HFFc6 (cell line): Measurements from ENCODE around the gene MKNK2. TPM values are rescaled to one million over a fixed set of nuclear protein-coding genes. Genes with fewer than 3 reads are reported as not detected.

ENCODE experiments used
- DNase-seq: peaks from one replicate; pipeline ENCODE4 v3.0.0-alpha.2; 2018
- H3K27ac Mint-ChIP-seq: 2 replicates; pipeline ENCODE4 v1.8.0; 2020; ENCODE audit warnings: mild to moderate bottlenecking, mixed read lengths
- H3K27me3 Mint-ChIP-seq: 2 replicates; pipeline ENCODE4 v1.8.0; 2021; ENCODE audit warnings: mild to moderate bottlenecking, moderate library complexity, mixed read lengths; ENCODE audit not compliant: insufficient read depth
- H3K36me3 Mint-ChIP-seq: 2 replicates; pipeline ENCODE4 v1.8.0; 2021; ENCODE audit warnings: low read depth, mixed read lengths
- H3K4me1 Mint-ChIP-seq: 2 replicates; pipeline ENCODE4 v1.8.0; 2020; ENCODE audit warnings: low read depth, mixed read lengths
- H3K4me3 Mint-ChIP-seq: 2 replicates; pipeline ENCODE4 v1.8.0; 2020; ENCODE audit warnings: mild to moderate bottlenecking, moderate library complexity, mixed read lengths
- H3K9me3 Mint-ChIP-seq: 2 replicates; pipeline ENCODE4 v1.8.0; 2020; ENCODE audit warnings: mild to moderate bottlenecking, mixed read lengths
- long read RNA-seq: library from polyadenylated mRNA; unstranded; transcript quantifications from one replicate; pipeline ENCODE4 v2.0.0, GENCODE V29; 2019
- total RNA-seq, 6 experiments: library from RNA; stranded (reverse); fragmentation: NEBNext Ultra II Directional; extraction: Animal tissue kit (Norgen Biotek cat#: 25700); gene quantifications; 2 replicates in 1 of 6; 3 replicates in 5 of 6; pipeline ENCODE4 v1.2.3, GENCODE V29; 2021
- TF ChIP-seq, protein P1 (sequence below): fragments of 200-600 bp; sonication (generic); IDR thresholded peaks from 2 replicates; pipeline ENCODE4 v1.5.0; 2021; ENCODE audit warnings: antibody characterized with exemption, mild to moderate bottlenecking

The MKNK2 gene
- total RNA-seq: 10 to 100 TPM; 61.5 to 82.9 (median 65.2) TPM
- long read RNA-seq, partial matches to known transcripts: 7 of 20 reads
- long read RNA-seq, other reads (novel, unspliced or antisense): 12 of 20 reads

GRCh38 chr19:2050991-2051772, at the start of gene MKNK2:
Gene MKNK2, minus strand, starts transcription at chr19:2051244. Its CDS starts 393 bp downstream, at chr19:2050851.
- Mint-ChIP-seq H3K27ac (peak within 1 kb of the TSS; percentile 75), H3K4me3 (peak within 1 kb of the TSS; percentile 90), H3K27me3 (peaks cover 1% of the 10 kb centered on the region), H3K9me3 (no peaks in the 10 kb centered on the region), H3K36me3 (no peaks in the 10 kb centered on the region), H3K4me1 (peaks cover 12% of the 10 kb centered on the region)
- DNase-seq: peak; percentile 76
- TF ChIP-seq, protein P1, sequence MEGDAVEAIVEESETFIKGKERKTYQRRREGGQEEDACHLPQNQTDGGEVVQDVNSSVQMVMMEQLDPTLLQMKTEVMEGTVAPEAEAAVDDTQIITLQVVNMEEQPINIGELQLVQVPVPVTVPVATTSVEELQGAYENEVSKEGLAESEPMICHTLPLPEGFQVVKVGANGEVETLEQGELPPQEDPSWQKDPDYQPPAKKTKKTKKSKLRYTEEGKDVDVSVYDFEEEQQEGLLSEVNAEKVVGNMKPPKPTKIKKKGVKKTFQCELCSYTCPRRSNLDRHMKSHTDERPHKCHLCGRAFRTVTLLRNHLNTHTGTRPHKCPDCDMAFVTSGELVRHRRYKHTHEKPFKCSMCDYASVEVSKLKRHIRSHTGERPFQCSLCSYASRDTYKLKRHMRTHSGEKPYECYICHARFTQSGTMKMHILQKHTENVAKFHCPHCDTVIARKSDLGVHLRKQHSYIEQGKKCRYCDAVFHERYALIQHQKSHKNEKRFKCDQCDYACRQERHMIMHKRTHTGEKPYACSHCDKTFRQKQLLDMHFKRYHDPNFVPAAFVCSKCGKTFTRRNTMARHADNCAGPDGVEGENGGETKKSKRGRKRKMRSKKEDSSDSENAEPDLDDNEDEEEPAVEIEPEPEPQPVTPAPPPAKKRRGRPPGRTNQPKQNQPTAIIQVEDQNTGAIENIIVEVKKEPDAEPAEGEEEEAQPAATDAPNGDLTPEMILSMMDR: peak; percentile 81

DNA sequence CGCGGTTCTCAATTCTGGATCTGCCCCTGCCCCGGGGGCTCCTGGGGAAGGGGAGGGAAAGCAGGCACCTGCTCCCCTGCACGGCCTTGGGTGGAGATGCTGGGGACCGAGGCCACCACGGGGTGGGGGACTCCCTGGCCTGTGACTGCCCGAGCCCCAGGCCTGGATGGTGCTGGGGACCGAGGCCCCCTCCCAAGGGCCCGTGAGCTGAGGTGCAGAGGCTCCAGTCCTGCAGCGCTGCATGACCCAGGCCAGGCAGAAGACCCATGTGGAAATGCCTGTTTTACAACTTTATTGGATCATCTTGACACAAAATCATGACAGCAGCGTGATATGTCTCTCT, 49.6 kb upstream of the MKNK2 start:
- Mint-ChIP-seq H3K27ac (no peak overlapping the region), H3K36me3 (peaks cover 32% of the 10 kb centered on the region), H3K27me3 (peaks cover 7% of the 10 kb centered on the region), H3K9me3 (no peaks in the 10 kb centered on the region), H3K4me3 (no peak overlapping the region), H3K4me1 (peaks cover 5% of the 10 kb centered on the region; the same call in 1 of the 2 replicates)
- TF ChIP-seq, protein P1: no peak
- DNase-seq: no peak

GRCh38 chr19:2099937-2100718, 49.1 kb upstream of the MKNK2 start:
- peaks cover 5% of the 10 kb centered on the region; the same call in 1 of the 2 replicates for H3K4me1 Mint-ChIP-seq
- H3K27me3 Mint-ChIP-seq: peaks cover 8% of the 10 kb centered on the region
- DNase-seq: no peak
- TF ChIP-seq, protein P1: no peak
- peaks cover 28% of the 10 kb centered on the region for H3K36me3 Mint-ChIP-seq
- no peak overlapping the region for H3K27ac Mint-ChIP-seq
- H3K4me3 Mint-ChIP-seq: no peak overlapping the region
- H3K9me3 Mint-ChIP-seq: no peaks in the 10 kb centered on the region

GRCh38 chr19:2099054-2099501, 48.0 kb upstream of the MKNK2 start:
- Mint-ChIP-seq H3K27me3 (peaks cover 8% of the 10 kb centered on the region), H3K27ac (no peak overlapping the region), H3K9me3 (no peaks in the 10 kb centered on the region), H3K4me3 (no peak overlapping the region), H3K36me3 (peaks cover 24% of the 10 kb centered on the region), H3K4me1 (peaks cover 12% of the 10 kb centered on the region)
- TF ChIP-seq, protein P1: no peak
- DNase-seq: no peak

GRCh38 chr19:2097886-2098327, 46.9 kb upstream of the MKNK2 start:
- Mint-ChIP-seq H3K27ac (no peak overlapping the region), H3K4me3 (no peak overlapping the region), H3K9me3 (no peaks in the 10 kb centered on the region), H3K27me3 (peaks cover 8% of the 10 kb centered on the region; the same call in 1 of the 2 replicates), H3K36me3 (peaks cover 19% of the 10 kb centered on the region), H3K4me1 (peaks cover 14% of the 10 kb centered on the region)
- DNase-seq: no peak
- TF ChIP-seq, protein P1: no peak
